Cardiac muscle cell (in vitro differentiated cells and primary cell): ENCODE measurements around the gene SARM1. TPM values are rescaled to one million over a fixed set of nuclear protein-coding genes. Genes with fewer than 3 reads are reported as not detected.

Experiments used
- DNase-seq, 2 donors: peaks; one replicate each; pipeline versions ENCODE4 v3.0.0 to v3.0.0-alpha.2; 2010 to 2017; ENCODE audit warnings: low read depth in 1 of 2, low spot score in 1 of 2
- H3K27ac ChIP-seq: fragments of 200-600 bp; sonication (generic); 2 replicates; pipeline ENCODE4 v1.5.1; 2016
- H3K27me3 ChIP-seq: fragments of 200-600 bp; sonication (generic); 2 replicates; pipeline ENCODE4 v1.6.0; 2016; ENCODE audit warnings: control low read depth
- H3K36me3 ChIP-seq: fragments of 200-600 bp; sonication (generic); 2 replicates; pipeline ENCODE4 v1.5.1; 2016; ENCODE audit warnings: control low read depth
- H3K4me1 ChIP-seq: fragments of 200-600 bp; sonication (generic); 2 replicates; pipeline ENCODE4 v1.8.1; 2017; ENCODE audit warnings: low read depth, mild to moderate bottlenecking, mixed run types
- H3K4me3 ChIP-seq: fragments of 200-600 bp; sonication (generic); 2 replicates; pipeline ENCODE4 v1.5.1; 2016; ENCODE audit warnings: mild to moderate bottlenecking
- H3K9me3 ChIP-seq: fragments of 200-600 bp; sonication (generic); 2 replicates; pipeline ENCODE4 v1.5.1; 2017; ENCODE audit warnings: low read depth, mild to moderate bottlenecking, control low read depth
- polyA plus RNA-seq: library from polyadenylated mRNA; unstranded; fragments of >200 nt; fragmentation: Nextera tagmentation; extraction: Ambion mirVana; gene quantifications from 2 replicates; pipeline ENCODE4 v1.2.1, GENCODE V29; 2016
- total RNA-seq: library from RNA; depleted of rRNA; stranded (reverse); fragments of >200 nt; gene quantifications from 2 replicates; pipeline ENCODE4 v1.2.3, GENCODE V29; 2016
- TF ChIP-seq, protein P1 (sequence below): IDR thresholded peaks from 2 replicates; pipeline ENCODE4 v1.5.1; 2012; ENCODE audit warnings: low read depth, mild to moderate bottlenecking, low read length

Gene SARM1
- total and polyA plus RNA-seq, 2 experiments from 2014 or later = 8.9 to 11.5 TPM

DNA sequence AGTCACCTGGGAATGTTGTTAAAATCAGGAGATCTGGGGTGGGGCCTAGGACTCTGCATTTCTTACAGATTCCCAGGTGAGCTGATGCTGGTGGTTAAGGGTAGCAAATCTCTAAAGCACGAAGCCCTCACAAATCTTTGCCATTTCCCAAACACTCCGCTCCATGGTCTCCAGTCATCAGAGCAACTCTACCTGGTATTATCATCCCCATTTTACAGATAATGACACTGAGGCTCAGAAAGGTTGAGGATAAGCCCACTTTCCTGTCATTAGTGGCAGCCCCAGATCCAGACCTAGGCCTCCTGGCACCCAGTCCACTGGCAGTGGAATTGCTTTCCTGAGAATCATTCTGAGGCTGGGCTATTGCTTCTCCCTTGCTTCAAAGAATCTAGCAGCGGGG is 25.8 kb downstream of the SARM1 start:
- H3K27ac ChIP-seq = no peak overlapping the region
- DNase-seq = no peak
- TF ChIP-seq, protein P1, sequence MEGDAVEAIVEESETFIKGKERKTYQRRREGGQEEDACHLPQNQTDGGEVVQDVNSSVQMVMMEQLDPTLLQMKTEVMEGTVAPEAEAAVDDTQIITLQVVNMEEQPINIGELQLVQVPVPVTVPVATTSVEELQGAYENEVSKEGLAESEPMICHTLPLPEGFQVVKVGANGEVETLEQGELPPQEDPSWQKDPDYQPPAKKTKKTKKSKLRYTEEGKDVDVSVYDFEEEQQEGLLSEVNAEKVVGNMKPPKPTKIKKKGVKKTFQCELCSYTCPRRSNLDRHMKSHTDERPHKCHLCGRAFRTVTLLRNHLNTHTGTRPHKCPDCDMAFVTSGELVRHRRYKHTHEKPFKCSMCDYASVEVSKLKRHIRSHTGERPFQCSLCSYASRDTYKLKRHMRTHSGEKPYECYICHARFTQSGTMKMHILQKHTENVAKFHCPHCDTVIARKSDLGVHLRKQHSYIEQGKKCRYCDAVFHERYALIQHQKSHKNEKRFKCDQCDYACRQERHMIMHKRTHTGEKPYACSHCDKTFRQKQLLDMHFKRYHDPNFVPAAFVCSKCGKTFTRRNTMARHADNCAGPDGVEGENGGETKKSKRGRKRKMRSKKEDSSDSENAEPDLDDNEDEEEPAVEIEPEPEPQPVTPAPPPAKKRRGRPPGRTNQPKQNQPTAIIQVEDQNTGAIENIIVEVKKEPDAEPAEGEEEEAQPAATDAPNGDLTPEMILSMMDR = no peak
- H3K36me3 ChIP-seq = no peaks in the 10 kb centered on the region
- H3K9me3 ChIP-seq = no peaks in the 10 kb centered on the region
- no peaks in the 10 kb centered on the region for H3K4me1 ChIP-seq
- H3K4me3 ChIP-seq = no peak overlapping the region
- H3K27me3 ChIP-seq = no peaks in the 10 kb centered on the region

DNA sequence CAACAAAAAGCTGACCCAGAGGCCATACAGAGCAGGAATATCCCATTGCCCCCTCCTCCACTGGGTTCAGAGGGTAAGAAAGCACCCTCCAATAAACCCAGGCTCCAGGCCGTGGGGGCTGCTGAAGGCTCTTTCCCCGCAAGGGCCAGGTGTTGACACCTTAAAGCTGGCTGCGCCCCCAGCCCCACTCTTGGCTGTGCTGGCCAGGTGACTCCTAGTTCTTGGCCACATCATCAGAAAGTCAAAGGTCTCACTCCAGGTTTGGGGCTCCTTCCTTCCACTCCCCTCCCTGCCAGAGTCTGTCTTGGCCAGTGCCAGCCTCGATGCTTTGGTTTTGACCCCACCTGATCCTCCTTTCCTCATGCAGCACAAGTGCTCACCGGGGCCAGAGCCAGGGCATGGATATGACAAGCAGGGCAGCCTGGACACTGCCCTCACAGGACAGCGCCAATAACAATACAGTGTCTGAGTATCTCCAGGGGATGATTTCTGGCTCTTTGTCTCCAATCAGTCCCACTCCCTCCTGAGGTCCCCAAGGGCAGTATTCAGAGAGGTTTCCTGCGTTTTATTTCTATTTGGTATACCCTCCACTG is 26.3 kb downstream of the SARM1 start:
- Histone ChIP-seq H3K36me3 (no peaks in the 10 kb centered on the region), H3K4me1 (no peaks in the 10 kb centered on the region), H3K27ac (no peak overlapping the region), H3K27me3 (no peaks in the 10 kb centered on the region), H3K4me3 (no peak overlapping the region), H3K9me3 (no peaks in the 10 kb centered on the region)
- TF ChIP-seq, protein P1 = no peak
- DNase-seq = no peak

DNA sequence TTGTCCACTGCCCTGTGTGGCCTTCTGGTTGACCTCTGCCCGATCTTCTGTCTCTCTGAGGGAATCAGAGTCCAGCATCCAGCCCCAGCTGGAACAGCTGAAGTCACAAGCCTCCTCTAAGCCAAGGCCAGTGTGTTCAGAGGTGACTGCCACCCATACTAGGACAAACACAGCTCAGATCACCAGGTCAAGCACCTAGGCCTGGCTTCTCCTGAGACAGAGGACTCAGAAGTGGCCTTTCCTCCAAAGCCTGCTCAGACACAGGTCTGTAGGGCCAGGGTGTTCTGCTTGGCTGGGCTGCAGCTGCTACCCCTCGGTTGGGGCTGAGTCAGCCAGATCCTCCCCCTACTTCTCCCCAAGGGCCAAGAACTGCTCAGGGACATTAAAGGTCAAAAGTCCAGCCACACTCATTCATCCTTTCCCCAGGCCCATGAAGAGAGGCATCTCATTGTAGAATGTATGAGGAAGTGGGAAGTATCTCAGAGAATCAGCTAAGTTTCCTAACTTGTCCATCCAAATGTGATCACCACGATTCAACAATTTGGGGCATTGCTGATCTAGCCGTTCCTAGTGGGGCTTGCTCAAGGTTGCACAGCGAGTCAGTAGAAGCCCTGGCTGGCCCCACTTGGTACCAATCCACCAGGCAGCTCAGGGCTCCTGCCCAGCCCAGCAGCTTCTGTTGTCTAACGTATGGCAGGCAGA is 26.9 kb downstream of the SARM1 start:
- H3K27me3 ChIP-seq = no peaks in the 10 kb centered on the region
- no peak for DNase-seq
- H3K9me3 ChIP-seq = no peaks in the 10 kb centered on the region
- TF ChIP-seq, protein P1 = no peak
- H3K27ac ChIP-seq = no peak overlapping the region
- H3K36me3 ChIP-seq = no peaks in the 10 kb centered on the region
- H3K4me3 ChIP-seq = no peak overlapping the region
- no peaks in the 10 kb centered on the region for H3K4me1 ChIP-seq

DNA sequence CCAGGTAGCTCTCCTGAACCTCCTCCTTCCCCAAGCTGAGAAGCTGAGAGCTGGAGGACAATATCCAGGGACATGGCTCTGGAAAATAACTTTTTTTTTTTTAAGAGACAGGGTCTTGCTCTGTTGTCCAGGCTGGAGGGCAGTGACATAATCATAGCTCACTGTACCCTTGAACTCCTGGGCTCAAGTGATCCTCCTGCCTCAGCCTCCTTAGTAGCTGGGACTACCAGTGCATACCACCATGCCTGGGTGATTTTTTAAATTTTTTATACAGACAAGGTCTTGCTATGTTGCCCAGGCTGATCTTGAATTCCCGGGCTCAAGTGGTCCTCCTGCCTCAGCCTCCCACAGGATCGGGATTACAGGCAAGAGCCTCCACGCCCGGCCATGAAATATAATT is 28.3 kb downstream of the SARM1 start:
- TF ChIP-seq, protein P1 = no peak
- H3K36me3 ChIP-seq = no peaks in the 10 kb centered on the region

DNA sequence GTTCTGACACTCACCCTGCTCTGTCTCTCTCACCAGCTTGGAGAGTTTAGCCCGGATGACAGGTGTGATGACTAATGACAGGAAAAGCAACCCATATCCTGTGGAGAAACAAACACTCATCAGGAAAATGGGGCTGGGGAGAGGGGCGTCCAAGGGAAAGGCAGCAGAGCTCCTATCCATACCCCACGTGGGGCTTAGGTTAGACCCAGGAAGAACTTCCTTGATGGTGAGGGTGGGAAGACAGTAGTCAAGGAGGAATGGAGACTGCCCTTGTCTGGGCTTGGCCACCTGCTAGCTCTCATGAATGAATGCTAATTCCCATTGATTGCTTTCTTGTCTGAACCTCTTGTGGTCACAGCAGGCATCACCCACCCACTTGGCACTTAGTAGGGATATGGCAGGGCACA is 30.7 kb downstream of the SARM1 start:
- TF ChIP-seq, protein P1 = no peak
- no peak overlapping the region for H3K4me3 ChIP-seq
- no peak for DNase-seq
- no peak overlapping the region for H3K27ac ChIP-seq
- H3K36me3 ChIP-seq = no peaks in the 10 kb centered on the region
- H3K9me3 ChIP-seq = no peaks in the 10 kb centered on the region
- no peaks in the 10 kb centered on the region for H3K27me3 ChIP-seq
- no peaks in the 10 kb centered on the region for H3K4me1 ChIP-seq

More for the DNA sequence above, 28.3 kb downstream of the SARM1 start:
- H3K4me1 ChIP-seq = no peaks in the 10 kb centered on the region
- no peaks in the 10 kb centered on the region for H3K27me3 ChIP-seq
- no peak overlapping the region for H3K4me3 ChIP-seq
- DNase-seq = no peak
- H3K9me3 ChIP-seq = no peaks in the 10 kb centered on the region
- no peak overlapping the region for H3K27ac ChIP-seq
